NT2/D1 (cell line): ENCODE measurements around the gene ITM2A.

Experiments used
- SUZ12 ChIP-seq: IDR thresholded peaks from 2 replicates; pipeline ENCODE4 v1.6.1; 2011; ENCODE audit not compliant: insufficient read length, insufficient read depth; ENCODE audit errors: extremely low read depth
- YY1 ChIP-seq: IDR thresholded peaks from 2 replicates; pipeline ENCODE4 v1.6.1; 2011; ENCODE audit not compliant: insufficient read length, insufficient read depth

GRCh38 chrX:79364306-79364705 is 2.8 kb downstream of the ITM2A start:
- TF ChIP-seq SUZ12 = no peak
- TF ChIP-seq YY1 = no peak
